ENCODE data around the gene GABARAP. TPM values are rescaled to one million over a fixed set of nuclear protein-coding genes. Genes with fewer than 3 reads are reported as not detected.
A peak's percentile ranks its signal among the peaks of the same experiment; 100 is the strongest.

Gene GABARAP
- total RNA-seq, 1 donor from 2014 or later, result 147 TPM

DNA sequence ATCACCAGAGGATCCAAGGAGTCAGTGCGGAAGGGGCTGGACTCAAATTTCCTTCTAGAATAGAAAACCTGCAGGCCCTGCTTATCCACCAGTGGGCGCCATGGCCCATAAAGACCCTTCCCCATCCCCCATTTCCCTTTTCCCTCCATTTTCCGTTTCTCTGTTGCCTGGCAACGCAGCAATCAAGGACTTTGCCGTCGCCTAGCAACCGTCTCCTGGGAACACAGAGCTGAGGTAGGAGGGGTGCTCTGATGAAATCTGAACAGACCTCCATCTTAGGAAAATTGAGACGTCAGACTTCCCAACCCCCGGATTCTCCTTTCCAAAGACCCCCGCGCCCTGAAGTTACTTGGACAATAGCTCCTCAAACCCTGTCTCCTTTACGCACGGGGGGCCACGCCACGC lies 28.4 kb downstream of the GABARAP start:
- intact Hi-C loops (cut with micrococcal nuclease), result loop anchor here (1.0 to 2.0 kb wide), 4 partner anchors 9 to 179 kb away; partner anchors contain the start of genes EIF5A and PHF23
- Mint-ChIP-seq H3K27ac (peak overlapping the region; percentile 93), H3K4me1 (ENCODE audit: low read depth) (peaks cover 42% of the 10 kb centered on the region), H3K36me3 (ENCODE audit: low read depth) (no peaks in the 10 kb centered on the region), H3K4me3 (ENCODE audit: low read depth) (peak overlapping the region; percentile 85), H3K27me3 (ENCODE audit: low read depth) (peaks cover 15% of the 10 kb centered on the region), H3K9me3 (no peaks in the 10 kb centered on the region)
- DNase-seq (ENCODE audit: low spot score), result peak; percentile 63

DNA sequence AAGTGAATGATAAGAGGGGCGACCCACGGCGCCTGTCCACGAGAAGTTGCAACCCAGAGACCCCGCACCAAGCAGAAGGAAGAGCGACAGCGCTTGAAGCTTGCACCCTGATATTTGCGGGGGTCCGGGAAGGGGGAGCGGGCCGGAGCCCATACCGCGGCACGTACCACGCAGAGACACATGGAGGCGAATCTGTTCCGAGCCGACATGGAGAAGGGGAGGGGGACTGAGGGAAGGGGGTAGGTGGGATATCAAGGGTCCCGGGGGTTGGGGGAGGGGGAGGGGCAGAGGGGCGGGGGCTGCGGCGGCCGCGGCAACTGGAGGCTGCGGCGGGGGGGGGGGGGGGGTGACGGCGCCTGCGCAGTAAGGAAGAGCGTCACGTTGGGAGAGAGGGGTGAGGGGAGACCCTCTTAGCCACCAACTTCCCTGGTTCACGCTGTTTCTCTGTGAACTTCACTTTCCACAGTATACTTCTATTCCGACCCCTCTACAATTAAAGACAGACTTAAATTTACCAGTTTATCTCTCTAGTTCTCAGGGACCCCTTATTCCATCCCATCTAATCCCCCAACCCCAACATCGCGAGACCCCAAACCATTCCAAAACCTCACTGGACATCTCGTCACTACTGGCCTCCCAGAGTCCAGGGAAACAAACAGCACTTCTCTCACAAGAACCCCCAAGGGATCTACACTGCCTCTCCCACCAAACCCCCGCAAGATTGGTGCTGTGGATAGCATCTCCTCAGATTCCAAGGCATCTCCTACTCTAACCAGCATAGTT lies 30.6 kb downstream of the GABARAP start:
- Mint-ChIP-seq H3K27me3 (ENCODE audit: low read depth) (peaks cover 15% of the 10 kb centered on the region), H3K9me3 (no peaks in the 10 kb centered on the region)
- intact Hi-C loops (cut with micrococcal nuclease), result no loop called here

DNA sequence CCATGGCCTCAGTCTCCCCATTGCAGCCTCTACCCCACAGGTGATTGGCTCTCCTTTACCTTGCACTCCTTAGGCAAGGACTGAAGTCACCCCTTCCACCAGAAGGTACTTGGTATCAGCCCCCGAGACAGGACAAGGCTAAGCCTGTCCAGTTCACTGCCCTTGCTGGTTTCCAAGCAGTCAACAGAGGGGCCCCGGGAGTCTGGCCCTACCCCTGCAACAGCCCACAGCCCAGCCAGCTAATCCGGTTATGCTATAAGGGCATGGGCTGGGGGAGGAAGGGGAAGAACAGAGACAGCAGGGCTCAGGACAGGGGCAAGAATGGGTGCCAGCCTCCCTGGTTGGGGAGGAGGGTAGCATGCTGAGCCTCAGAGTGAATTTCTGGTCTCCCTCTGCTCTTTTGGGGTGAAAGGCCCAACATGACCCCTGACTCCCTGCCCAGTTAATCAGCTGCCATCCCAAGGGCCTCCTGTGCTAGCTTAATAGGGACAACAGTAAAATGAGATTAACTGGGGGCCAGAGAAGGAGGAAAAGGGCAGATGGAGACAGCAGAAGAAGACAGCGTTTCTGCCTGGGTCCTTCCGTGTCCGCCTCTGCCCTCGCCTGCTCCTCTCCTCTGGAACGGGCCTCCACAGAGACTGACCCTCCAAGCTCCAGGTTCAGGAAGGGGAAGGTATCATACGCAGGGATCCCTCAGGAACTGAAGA lies 33.3 kb downstream of the GABARAP start:
- no peak overlapping the region for H3K4me3 Mint-ChIP-seq (ENCODE audit: low read depth)
- H3K27me3 Mint-ChIP-seq (ENCODE audit: low read depth), result peaks cover 15% of the 10 kb centered on the region
- peaks cover 29% of the 10 kb centered on the region for H3K4me1 Mint-ChIP-seq (ENCODE audit: low read depth)
- intact Hi-C loops (cut with micrococcal nuclease), result no loop called here
- no peaks in the 10 kb centered on the region for H3K36me3 Mint-ChIP-seq (ENCODE audit: low read depth)
- H3K9me3 Mint-ChIP-seq, result no peaks in the 10 kb centered on the region
- no peak for DNase-seq (ENCODE audit: low spot score)
- no peak overlapping the region for H3K27ac Mint-ChIP-seq

More for the DNA sequence above, 30.6 kb downstream of the GABARAP start:
- Mint-ChIP-seq H3K4me1 (ENCODE audit: low read depth) (peaks cover 31% of the 10 kb centered on the region), H3K4me3 (ENCODE audit: low read depth) (no peak overlapping the region), H3K27ac (no peak overlapping the region), H3K36me3 (ENCODE audit: low read depth) (no peaks in the 10 kb centered on the region)
- DNase-seq (ENCODE audit: low spot score), result no peak

DNA sequence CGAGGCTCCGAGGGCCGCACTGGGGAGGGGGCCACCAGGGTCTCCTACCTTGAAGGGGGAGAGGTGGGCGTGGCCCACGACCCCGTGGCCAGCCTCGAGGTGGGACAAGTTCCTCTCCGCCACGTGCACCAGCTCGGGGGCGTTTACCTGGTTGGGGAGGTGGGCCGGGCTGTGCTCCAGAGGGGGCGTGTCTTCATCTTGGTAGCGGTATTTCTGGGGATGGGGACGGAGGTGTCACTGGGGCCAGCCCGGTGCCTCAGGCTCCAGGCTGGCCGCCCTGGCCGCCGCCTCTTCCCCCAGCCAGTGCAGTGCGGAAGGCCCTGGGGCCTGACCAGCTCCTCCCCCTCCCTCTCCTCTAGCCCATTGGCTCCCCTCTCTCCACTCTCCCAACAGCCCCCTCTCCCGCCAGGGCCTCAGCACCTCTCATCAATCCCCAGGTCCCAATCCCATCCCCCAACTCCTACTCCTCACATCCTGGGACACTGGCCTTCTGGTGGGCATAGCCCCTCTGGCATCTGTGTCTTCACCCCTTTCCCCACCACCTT lies 34.1 kb downstream of the GABARAP start:
- DNase-seq (ENCODE audit: low spot score), result no peak
- Mint-ChIP-seq H3K36me3 (ENCODE audit: low read depth) (no peaks in the 10 kb centered on the region), H3K4me3 (ENCODE audit: low read depth) (no peak overlapping the region), H3K9me3 (no peaks in the 10 kb centered on the region), H3K4me1 (ENCODE audit: low read depth) (peaks cover 23% of the 10 kb centered on the region), H3K27me3 (ENCODE audit: low read depth) (peaks cover 10% of the 10 kb centered on the region), H3K27ac (no peak overlapping the region)
- intact Hi-C loops (cut with micrococcal nuclease), result no loop called here

DNA sequence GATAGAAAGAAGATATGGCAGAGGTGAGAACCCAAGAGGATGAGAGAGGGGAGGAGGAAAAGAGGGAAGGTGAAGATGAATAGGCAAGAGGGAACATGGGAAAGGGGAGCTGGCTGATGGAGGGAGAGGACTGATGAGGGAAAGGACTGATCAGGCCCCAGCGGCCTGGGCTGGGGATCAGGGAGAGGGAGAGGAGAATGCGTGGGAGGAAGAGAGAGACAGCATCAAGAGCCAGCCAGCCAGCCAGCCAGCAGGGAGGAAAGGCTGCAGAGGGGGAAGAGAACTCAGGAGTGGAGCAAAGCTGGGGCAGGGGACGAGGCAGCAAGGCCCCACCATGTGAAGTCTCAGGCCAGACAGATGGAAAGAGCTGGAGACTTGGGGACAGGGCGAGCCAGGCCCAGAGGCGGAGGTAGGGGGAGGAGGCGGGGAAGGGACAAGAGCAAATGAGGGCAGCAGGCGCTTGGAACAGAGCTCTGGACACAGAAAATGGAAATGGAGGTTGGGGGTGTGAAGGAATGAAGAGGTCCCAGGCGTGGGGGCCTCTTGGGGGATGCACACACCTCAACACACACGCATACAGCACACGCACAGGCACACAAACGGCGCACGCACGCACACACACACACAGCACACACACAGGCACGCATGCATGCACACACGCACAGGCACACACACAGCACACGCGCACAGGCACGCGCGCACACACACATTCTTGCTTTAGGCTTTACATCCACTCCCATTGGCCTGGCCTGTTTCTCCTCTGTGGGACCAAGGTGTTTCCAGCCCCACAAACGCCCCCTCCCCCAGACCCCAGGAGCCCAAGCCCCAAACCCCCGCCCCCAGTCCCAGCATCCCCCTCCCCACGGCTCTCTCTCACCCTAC lies 34.9 kb downstream of the GABARAP start:
- Mint-ChIP-seq H3K27ac (no peak overlapping the region), H3K36me3 (ENCODE audit: low read depth) (no peaks in the 10 kb centered on the region)

DNA sequence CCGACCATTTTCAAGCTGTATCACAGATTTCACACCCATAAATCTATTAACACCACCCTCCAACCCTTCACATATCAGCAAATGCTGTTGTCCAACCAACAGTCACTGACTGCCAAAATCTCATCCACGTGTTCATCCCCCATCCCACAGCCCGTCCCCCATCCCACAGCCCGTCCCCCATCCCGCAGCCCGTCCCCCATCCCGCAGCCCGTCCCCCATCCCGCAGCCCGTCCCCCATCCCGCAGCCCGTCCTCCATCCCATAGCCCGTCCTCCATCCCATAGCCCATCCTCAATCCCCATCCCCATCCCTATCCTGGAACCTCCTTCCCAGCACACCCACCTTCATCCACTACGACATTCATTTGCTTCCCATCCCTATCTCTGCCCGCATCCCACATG lies 36.7 kb downstream of the GABARAP start:
- H3K4me1 Mint-ChIP-seq (ENCODE audit: low read depth), result peaks cover 23% of the 10 kb centered on the region
- intact Hi-C loops (cut with micrococcal nuclease), result loop anchor here (1.0 kb wide), 1 partner anchor 9 kb away; no protein-coding TSS in a partner anchor
- peak overlapping the region; percentile 84 for H3K27ac Mint-ChIP-seq

More for the DNA sequence above, 34.9 kb downstream of the GABARAP start:
- intact Hi-C loops (cut with micrococcal nuclease), result no loop called here
- H3K9me3 Mint-ChIP-seq, result no peaks in the 10 kb centered on the region
- H3K4me1 Mint-ChIP-seq (ENCODE audit: low read depth), result peaks cover 23% of the 10 kb centered on the region
- no peak overlapping the region for H3K4me3 Mint-ChIP-seq (ENCODE audit: low read depth)
- DNase-seq (ENCODE audit: low spot score), result no peak
- H3K27me3 Mint-ChIP-seq (ENCODE audit: low read depth), result peaks cover 9% of the 10 kb centered on the region

DNA sequence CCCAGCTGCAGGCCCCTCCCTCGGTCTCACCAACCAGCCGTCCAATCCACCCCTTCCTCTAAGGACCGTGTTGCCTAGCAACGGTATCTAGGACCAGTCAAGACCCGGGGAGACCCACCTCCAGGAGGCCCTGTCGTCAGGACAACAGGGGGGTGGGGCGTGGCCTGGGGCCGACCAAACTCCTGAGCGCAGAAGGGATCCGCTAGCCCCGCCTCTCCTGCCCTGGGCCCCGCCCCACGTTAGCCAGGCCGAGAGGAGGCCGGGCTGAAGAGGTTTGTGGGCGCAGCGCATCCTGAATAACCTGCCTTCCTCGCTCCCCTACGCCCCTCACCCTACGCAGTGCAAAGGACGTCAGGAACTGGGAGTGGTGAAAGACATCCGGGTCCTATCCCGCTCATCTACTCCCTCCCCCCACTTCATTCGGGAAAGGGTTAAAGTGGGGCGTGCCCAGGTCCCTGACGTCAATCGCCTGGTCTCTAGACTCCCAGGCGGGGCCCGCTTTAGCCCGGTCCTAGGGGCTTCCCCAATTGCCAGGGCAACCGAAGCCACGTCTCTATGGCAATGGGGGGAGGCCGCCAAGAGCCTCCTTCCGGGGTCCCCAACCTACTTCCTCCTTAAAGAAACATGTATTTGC lies 37.3 kb downstream of the GABARAP start:
- peaks cover 23% of the 10 kb centered on the region for H3K4me1 Mint-ChIP-seq (ENCODE audit: low read depth)
- H3K36me3 Mint-ChIP-seq (ENCODE audit: low read depth), result peaks cover 3% of the 10 kb centered on the region
- H3K9me3 Mint-ChIP-seq, result no peaks in the 10 kb centered on the region
- intact Hi-C loops (cut with micrococcal nuclease), result loop anchor here (1.0 kb wide), 1 partner anchor 9 kb away; no protein-coding TSS in a partner anchor
- peak; percentile 89 for DNase-seq (ENCODE audit: low spot score)
- no peaks in the 10 kb centered on the region for H3K27me3 Mint-ChIP-seq (ENCODE audit: low read depth)
- peak overlapping the region; percentile 74 for H3K4me3 Mint-ChIP-seq (ENCODE audit: low read depth)
- H3K27ac Mint-ChIP-seq, result peak overlapping the region; percentile 84

More for the DNA sequence above, 36.7 kb downstream of the GABARAP start:
- H3K4me3 Mint-ChIP-seq (ENCODE audit: low read depth), result peak overlapping the region; percentile 74
- peaks cover 3% of the 10 kb centered on the region for H3K36me3 Mint-ChIP-seq (ENCODE audit: low read depth)
- H3K9me3 Mint-ChIP-seq, result no peaks in the 10 kb centered on the region
- DNase-seq (ENCODE audit: low spot score), result no peak
- H3K27me3 Mint-ChIP-seq (ENCODE audit: low read depth), result peaks cover 3% of the 10 kb centered on the region

DNA sequence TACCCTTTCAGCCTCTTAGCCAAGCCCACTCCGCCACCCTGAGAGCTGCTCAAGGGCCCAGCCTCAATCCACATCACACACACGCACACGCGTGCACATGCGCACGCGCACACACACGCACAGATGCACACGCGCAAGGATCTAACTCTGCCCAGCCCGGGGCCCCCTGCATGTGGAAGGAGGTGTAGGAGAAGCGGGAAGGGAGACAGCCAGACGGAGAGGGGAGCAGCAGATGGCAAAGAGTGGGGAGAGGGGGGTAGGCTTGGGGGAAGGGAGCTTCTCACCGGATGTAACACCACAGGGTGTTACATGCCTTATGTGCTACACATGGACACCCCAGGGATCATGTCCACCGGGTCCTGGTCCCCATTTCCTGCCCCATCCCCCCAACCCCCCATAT lies 37.9 kb downstream of the GABARAP start:
- Mint-ChIP-seq H3K27me3 (ENCODE audit: low read depth) (no peaks in the 10 kb centered on the region), H3K9me3 (no peaks in the 10 kb centered on the region), H3K27ac (peak overlapping the region; percentile 84), H3K4me3 (ENCODE audit: low read depth) (peak overlapping the region; percentile 74), H3K4me1 (ENCODE audit: low read depth) (peaks cover 23% of the 10 kb centered on the region), H3K36me3 (ENCODE audit: low read depth) (peaks cover 3% of the 10 kb centered on the region)
- intact Hi-C loops (cut with micrococcal nuclease), result no loop called here
- DNase-seq (ENCODE audit: low spot score), result no peak

DNA sequence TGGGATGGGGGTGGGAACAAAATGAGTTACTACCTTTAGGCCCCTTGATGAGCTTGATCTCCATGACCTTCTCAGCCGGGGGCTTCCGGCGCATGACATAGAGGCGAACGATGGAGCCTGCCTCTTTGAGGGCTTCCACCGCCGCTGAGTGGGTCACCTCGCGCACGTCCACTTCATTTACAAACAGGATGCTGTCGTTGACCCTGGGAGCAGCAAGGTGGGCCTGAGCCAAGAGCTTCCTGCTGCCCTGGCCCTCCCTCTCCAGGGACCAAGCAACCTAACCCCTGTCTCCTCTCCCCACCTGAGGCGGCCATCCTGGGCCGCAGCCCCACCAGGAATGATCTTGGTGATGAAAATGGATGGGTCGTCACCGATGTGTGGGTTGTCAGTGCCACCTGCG lies 38.9 kb downstream of the GABARAP start:
- intact Hi-C loops (cut with micrococcal nuclease), result no loop called here
- Mint-ChIP-seq H3K4me3 (ENCODE audit: low read depth) (peak overlapping the region; percentile 30), H3K9me3 (no peaks in the 10 kb centered on the region), H3K27ac (no peak overlapping the region), H3K4me1 (ENCODE audit: low read depth) (peaks cover 23% of the 10 kb centered on the region), H3K36me3 (ENCODE audit: low read depth) (peaks cover 3% of the 10 kb centered on the region), H3K27me3 (ENCODE audit: low read depth) (no peaks in the 10 kb centered on the region)
- no peak for DNase-seq (ENCODE audit: low spot score)

DNA sequence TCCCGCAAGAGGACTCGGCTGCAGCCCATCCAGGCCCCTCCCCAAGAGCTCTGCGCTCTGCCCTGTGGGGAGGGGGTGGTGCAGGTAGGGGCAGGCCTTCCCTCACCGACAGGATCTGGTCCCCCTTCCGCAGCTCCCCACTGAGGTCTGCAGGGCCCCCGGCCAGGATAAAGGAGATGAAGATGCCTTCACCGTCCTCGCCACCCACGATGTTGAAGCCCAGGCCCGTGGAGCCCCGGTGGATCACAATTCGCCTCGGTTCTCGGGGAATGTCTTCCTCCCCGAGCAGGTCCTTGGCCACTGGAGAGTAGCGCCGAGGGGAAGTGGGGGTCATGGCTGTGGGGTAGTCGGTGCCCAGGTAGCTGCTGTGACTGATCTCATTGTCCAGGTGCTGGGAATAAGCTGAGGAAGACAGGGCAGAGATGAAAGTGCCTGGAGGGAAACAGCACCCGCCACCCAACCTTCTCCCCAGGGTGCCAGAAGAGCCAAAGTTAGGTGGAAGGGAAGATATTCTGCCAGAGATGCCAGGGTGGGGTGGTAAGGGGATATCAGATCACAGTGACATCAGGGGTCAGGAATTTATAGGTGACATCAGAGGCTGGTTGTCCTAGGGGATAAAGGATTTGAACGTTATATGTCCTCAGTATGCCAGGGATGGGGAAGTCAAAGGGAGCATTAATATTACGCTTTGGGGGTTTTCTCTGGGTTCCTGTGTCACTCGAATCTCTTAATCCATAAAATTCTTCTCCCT lies 45.4 kb downstream of the GABARAP start:
- H3K27me3 Mint-ChIP-seq (ENCODE audit: low read depth), result no peaks in the 10 kb centered on the region
- H3K4me3 Mint-ChIP-seq (ENCODE audit: low read depth), result no peak overlapping the region
- H3K9me3 Mint-ChIP-seq, result no peaks in the 10 kb centered on the region

DNA sequence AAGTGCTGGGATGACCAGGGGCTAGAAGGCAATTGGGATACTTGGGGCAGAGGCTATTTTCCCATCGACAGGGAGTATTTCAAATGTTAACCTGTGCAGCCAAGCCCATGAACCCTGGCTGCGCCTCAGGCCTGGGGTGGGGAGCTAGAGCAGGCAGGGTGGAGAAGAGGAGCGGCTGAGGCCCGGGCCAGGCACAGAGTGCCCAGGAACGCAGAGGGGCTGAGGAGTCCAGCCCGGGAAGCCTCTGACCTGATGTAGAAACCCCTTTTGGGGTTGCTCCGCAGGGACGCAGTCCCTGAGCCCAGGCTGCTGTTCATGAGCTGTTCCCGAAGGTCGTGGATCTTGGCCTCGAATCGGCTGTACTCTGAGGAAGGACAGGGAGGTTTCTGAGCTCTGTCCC lies 46.3 kb downstream of the GABARAP start:
- Mint-ChIP-seq H3K9me3 (no peaks in the 10 kb centered on the region), H3K27ac (no peak overlapping the region), H3K36me3 (ENCODE audit: low read depth) (no peaks in the 10 kb centered on the region), H3K4me1 (ENCODE audit: low read depth) (no peaks in the 10 kb centered on the region), H3K4me3 (ENCODE audit: low read depth) (no peak overlapping the region), H3K27me3 (ENCODE audit: low read depth) (no peaks in the 10 kb centered on the region)
- DNase-seq (ENCODE audit: low spot score), result no peak
- intact Hi-C loops (cut with micrococcal nuclease), result no loop called here

More for the DNA sequence above, 45.4 kb downstream of the GABARAP start:
- no peak for DNase-seq (ENCODE audit: low spot score)
- no peak overlapping the region for H3K27ac Mint-ChIP-seq
- intact Hi-C loops (cut with micrococcal nuclease), result no loop called here
- H3K4me1 Mint-ChIP-seq (ENCODE audit: low read depth), result no peaks in the 10 kb centered on the region
- H3K36me3 Mint-ChIP-seq (ENCODE audit: low read depth), result peaks cover 3% of the 10 kb centered on the region
